Measurements from ENCODE around the gene CACNA2D3.

The CACNA2D3 gene

DNA sequence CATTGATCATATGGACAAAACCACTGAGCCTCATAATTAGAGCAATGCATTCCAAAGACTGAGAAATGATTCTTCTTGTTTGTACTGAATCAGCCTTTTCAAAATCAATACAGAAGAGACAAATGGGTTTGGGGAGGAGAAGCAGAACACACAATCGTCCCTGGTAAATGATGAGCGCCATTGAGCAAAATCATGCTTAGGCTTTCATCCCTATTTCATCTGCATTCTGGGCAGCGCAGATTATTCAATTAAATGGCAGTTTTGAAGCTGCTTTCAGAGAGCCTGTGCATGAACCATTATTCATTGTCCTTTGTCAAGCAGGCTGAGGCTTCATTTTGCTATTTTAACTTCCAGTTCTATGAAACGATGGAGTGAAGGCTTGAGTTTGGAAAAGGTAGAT is 371.9 kb downstream of the CACNA2D3 start:
- DNase-seq = no peak

DNA sequence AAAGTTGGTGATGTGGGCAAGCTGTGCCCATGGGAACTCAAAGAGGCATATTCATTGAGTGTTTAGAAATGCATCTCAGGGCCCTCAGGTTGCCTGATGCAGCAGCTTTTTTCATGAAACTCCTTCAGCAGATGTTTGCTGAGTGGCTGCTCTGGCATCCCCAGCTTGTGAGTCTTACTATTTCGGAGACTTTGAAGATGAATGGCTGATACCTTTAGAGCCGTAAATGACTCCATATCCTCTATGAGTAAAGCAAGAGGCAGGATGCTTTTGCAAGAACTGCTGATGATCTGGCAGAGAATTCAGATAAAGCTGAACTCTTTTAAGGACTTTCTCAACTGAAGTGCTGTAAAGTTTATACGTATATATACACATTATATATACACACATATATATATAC is 384.3 kb downstream of the CACNA2D3 start:
- DNase-seq = no peak

DNA sequence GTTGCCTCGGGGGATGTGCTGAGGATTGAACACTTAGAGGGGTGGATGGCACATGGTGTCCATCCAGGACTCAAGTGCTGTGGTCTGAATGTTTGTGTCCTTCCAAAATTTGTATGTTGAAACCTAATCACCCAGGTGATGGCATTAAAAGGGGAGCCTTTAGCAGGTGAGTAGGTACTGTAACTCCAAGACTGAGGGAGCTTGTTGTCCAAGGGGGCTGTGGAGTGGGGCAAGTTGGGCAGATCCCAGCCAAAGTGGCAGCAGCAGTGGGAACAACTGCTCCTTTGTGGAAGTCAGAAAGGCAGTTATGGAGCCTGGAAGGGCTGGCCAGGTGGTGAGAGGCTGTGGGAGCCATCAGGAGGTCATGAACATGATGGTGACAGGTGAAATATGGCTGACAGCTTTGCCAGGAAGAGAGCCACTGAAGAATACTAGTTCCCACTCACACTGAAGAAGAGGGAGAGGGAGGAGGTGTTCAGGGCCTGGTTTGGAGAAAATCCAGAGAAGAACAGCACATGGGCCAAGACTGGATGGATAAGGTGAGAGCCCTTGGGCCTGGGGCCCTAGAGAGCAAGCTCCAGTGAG is 385.6 kb downstream of the CACNA2D3 start:
- no peak for DNase-seq

DNA sequence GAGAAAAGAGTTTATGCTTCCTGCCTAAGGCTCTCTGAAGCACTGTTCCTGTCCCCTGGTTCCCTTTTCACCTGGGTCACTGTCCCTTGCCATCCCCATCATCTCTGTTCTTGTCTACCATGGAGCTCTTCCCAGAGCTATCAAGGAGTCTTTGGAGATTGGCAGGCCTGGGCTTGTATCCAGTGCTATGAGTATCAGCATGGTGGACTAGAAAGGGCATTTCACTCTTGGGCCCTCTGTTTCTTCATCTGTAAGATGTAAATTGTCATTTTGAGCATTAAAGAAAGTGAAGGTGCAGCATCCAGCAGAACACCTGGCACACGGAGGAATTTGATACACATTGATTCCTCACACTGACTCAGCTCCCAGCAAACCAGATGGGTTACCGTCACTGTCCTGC is 388.2 kb downstream of the CACNA2D3 start:
- no peak for DNase-seq

DNA sequence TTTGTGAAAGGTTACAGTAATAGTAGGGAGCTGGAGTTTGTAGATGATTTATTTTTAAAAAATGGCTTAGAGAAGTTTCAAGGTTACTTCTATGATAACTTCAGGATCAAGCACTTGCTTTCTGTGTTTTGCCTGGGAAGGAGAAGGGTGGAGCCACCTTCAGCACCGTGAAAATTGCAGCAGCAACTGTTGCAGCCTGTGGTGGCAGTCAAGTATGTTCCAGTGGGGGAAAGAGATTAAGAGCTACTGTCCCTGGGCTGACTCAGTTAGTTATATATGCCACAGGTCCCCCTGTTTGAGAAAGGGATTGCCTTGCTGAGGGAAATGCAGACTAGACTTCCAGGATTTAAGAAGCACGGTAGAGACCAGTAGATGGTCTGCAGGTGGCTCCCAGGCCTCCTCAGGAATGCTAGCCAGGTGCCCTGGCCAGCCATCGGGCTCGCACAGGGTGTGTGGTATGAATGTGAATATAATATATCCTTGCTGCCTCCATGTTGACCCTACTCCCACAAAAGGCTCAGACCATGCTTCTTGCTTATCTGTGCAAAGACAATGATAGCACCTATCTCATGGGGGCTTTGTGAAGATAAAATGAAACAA is 389.5 kb downstream of the CACNA2D3 start:
- DNase-seq = no peak

DNA sequence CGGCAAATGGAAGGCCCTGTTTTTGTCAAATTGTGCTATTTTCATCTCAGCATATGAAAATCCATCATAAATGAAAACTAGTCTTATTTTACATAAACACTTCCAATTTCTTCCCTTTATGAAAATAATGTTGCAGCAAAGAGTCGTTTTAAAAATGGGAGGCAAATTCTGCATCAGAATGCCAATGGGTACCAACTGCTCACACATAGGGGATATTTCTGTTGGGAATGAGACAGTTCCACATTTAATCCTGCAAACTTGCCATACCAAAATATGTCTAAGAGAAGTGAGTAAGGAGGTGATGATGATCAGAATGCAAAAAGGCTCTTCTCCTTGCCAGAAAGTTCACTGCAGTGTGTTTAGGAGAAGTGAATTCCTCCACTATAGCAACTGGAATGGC is 391.7 kb downstream of the CACNA2D3 start:
- DNase-seq = no peak

DNA sequence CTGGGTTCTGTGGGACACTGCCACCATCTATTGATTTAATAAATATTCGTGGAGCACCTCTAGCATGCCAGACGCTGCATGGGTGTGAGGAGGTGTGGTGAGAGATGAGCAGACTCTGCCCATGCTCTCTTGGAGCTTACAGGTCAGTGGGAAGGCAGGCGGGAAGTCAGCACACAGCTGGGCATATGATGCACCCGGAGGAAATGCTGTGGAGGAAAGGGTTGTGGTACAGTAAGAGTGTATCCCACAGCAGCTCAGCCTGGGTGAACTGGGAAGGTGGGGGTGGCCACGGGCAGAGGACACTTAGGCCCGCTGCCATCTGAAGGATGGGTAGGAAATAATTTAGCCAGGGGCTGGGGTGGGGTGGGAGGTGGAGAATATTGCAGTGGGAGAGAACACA is 392.1 kb downstream of the CACNA2D3 start:
- DNase-seq = no peak

DNA sequence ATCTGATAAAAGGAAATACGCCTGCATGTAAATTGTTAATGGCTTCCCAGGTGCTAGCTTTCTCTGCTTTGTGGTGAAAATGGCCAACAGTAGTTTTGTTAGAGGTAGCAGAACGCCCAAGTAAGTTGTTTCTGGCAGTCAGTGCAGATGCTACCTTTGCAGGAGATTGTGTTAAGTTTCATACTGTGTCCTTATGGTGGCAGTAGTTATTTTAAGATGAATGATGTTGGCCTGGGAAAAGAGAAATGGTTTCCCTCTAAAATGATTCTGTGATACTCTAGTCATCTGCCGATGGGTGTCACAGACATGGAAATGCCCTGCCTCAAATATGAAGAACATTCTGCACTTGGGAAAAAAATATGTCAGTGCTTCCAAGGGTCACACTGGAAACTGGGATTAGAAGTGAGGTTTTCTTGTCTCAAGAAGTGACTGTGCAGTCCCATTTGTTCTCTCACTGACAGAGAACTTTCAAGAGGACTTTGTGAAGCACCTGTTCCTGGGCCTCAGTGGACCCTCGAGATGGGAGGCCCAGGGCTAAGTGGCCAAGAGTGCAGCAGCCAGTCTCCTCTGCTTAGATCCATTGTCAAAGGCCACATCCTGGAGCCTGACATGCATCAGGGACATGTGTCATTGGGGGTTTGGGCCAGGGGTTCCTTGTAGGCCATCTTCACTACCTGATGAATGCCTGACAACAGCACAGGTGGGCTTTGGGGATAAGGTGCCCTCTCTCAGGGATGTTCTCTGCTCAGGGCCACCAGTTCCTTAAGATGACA is 393.3 kb downstream of the CACNA2D3 start:
- no peak for DNase-seq

DNA sequence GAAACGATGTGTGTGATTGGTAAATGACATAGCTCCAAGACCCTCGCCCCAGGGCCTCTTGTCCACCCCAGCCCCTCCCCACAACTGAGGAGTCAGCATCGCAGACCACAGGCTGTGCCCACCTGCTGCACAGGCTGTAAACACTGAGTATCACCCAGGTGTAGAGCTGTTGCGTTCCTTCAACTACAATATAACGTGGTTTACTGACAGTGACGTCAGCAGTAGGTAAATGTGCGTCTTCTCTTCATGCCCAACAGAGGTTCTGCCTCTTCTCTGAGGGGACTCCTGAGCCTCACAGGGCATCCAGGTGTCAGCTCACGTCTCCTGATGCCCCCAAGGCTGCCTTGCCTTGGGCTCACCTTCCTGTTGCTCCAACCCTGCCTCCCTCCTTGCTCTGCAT is 395.1 kb downstream of the CACNA2D3 start:
- no peak for DNase-seq

DNA sequence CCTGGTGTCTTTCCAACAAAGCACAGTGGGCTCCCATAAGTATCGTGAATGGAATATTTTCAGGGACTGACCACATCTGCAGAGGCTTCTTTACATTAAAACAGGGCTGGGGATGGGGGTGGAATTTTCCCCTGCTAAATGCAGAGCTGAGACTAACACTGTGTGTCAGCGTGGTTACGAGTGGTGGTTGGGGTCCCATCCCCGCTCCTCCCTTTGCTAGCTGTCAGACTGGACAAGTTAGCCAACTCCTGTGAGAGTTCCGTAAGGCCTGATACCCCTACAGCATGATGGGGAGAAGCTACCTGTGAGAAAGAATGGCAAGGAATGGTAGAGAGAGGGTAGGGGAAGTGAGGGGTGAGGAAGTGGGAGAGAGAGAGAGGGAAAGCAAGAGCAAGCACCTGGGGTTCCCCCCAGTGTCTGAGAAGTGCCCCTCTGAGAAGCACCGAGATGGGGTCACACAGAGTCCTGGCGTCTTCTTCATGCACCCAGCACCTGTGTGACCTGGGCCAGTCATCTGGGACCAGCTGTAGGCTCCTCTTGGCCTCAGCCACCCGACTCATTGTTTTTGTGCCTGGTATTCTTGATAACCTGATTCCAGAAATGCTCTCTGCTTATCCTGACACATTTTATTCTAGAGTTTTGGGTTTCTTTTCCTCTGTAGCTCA is 395.8 kb downstream of the CACNA2D3 start:
- no peak for DNase-seq

DNA sequence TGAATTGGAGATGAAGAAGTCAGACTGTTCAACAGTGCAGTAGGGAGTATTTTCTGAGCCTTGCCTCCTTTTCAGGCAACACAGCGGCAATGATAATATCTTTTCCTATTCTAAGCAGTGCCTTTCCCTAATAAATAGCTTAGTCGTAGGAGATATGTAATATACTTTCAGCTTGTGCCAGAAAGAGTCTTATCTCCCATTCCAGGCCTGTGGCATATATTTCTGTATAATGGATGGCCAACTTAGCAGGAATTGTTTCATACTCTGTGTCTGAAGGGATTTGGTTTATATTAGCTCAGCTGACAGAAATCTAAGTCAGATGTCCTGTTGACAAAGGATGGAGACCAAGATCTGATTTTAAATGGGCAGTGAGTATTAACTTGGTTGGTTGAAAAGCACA is 397.1 kb downstream of the CACNA2D3 start:
- DNase-seq = no peak

DNA sequence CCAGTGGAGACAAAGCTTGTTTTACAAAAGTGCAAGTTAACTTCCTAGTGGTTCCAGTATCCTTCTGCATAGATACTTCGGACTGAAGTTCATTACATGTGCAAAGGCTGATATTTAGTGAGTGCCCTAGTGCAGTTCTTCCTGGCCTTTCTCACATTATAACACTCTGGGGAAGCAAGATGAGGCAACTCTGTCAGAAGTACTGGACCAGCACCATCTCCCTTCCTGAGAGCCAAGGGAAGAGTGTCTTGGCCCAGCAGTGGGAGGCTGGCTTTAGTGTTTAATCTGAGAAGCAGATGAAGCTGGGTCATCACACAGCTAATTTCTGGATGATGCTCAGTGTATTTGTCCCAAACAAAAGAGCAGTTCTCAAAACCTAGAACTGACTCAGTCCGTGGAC is 397.7 kb downstream of the CACNA2D3 start:
- DNase-seq = no peak

DNA sequence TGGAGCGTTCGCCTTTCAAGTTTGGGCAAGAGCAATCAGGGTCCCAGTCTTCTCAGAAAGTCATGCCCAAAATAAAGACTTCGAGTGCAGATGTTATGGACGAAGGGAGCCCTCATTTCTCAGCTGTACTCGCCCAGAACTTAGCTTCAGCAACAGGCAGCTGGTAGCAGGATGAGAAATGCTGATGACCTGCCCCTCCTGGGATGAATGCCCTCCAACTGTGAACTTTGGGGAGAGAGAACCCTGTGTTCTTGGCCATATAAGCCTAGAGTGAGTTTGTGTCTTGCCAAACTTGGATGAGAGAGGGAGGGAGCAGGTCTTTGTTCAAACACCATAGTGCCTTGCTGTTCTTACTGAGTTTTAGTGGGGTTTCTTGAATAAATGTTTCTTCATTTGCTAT is 405.2 kb downstream of the CACNA2D3 start:
- no peak for DNase-seq

DNA sequence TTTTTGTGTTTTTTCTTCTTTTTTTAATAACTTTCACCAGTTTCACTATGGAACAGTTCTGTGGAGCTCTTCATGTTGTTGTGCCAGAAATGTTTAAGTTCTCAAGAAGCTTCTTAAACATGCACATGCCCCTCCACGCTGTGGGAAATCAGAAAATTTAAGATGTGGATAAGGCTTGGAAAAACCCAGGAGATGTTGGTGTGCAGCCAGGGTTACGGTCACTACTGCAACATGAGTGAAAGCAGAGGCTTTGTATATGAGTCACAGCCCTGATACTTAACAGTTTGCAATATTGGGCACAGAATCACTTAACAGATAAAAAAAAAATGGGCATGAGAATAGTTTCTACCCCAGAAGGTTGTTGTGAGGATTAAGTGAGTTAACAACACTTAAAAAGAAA is 405.6 kb downstream of the CACNA2D3 start:
- DNase-seq = no peak

DNA sequence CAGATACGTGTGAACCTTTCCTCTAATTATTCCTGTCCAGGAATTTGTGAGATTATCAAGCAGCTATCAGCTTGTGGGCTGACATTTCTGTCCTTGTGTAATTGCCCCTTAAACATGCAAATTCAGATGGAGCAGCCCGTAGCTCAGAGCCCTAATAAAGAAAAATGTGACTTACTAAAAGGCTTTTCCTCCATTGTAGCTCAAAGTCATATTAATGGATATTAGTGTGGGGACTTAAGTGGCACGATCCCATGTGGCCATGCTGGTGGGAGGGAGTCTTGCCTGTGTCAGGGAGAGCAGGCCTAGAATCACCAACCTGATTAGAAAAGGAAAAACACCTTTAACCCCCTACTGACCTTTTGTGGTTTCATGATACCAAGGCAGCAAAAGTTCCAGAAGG is 406.3 kb downstream of the CACNA2D3 start:
- no peak for DNase-seq

DNA sequence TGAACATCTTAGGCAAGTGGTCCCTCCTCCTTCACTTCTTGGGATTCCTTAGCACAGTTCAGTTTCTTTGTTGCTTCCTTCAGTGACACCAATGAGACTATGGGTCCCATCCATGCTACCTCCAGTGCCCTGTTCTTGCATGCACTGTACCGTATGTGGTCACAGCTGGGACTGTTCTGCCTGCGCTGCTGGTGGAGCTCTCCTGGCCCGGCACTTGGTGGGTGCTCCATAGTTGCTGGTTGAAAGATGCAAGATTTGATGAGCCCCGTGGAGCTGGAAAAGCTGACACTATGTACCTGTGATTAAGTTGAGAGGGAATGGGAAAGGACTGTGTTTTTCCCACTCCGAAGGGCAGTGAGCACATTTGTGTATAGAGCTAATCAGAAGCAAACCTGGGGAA is 407.7 kb downstream of the CACNA2D3 start:
- DNase-seq = no peak

DNA sequence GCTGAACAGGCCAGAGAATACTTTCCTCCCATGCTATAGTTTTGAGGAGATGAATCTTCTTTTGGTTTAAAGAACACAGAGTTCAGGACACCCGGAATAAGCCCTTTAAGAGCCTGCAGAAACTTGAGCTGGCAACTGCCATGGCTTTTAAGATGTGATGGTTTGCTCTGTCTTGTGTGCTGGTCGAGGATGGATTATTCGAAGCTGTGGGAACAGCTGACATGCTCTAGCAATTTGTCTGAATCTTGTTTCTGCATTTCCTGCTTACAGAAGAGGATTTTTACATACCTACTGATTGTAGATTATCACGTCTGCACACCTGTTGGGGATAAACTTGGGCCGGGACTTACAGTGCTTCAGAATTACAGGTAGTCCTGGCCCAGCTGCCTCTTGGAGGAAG is 408.6 kb downstream of the CACNA2D3 start:
- DNase-seq = no peak

DNA sequence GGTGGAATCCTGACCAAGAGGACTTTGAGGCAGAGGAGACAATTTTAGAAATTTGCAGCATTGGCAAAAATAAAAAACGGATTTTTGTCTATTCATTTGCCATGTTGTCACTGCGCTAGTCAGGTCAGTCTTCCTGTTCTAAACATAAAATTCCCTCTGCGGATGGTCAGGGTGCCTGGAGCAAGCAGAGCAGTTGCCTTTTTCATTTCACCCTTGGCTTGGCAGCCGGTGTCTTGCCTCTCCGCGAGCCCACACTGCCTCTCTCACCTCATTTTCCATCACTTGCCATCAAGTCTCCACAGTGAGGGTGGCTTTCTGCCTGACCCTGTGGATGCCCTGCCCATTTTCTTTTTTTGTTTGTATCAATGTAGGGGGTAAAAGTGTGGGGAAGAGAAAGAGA is 409.4 kb downstream of the CACNA2D3 start:
- no peak for DNase-seq

DNA sequence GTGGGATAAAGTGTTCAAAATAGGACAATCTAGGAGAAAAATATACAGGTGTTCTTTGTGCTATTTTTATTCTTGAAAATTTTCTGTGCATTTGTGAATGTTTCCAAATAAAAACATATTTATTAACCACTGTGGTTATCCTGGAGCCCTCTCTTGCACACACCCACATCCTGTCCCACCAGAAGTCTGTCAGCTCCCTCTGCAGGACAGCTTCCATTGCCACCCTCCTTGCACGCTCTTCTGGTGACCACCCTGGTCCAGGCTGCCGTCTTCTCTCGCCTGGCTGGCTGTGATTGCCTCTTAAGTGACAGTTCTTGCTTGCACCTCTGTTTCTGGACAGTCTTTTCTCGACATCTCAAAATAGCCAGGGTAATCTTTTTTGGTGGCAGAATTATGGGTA is 411.5 kb downstream of the CACNA2D3 start:
- no peak for DNase-seq

DNA sequence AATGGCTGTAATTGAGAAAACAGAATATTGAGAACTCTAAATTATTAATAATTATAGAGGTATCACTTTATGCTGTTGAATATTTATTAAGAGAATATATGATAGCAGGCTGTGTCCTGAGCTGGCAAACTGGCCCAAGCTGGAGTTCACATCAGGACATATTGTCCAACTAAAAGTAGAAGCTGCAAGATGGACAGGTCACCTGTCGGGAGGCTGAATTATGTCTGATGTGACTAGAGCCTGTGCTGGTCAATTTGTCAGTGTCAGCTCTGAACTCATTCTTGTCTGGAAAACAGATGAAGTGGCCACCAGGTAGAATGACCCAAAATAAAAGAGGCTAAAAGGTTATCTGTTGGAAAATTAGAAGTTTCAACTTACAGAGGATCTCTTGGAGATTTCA is 413.3 kb downstream of the CACNA2D3 start:
- no peak for DNase-seq

DNA sequence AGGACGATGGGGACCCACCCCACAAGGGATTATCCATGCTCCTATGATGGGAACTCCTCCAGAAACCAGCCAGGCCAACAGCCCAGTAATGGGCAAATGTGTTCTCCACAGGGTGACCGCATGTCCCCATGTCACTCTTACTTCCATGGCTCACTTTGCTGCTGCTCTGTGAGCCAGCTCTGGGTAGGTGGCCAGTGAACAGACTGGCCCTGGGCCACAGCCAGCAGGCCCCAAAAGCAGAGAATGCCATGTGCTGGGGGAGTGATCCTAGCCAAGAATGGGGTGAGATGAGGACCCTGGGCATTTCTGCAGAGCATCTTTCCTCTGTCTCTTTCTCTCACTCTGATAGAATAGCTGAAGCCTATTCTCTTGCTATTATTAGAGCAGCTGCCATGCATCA is 414.1 kb downstream of the CACNA2D3 start:
- no peak for DNase-seq

DNA sequence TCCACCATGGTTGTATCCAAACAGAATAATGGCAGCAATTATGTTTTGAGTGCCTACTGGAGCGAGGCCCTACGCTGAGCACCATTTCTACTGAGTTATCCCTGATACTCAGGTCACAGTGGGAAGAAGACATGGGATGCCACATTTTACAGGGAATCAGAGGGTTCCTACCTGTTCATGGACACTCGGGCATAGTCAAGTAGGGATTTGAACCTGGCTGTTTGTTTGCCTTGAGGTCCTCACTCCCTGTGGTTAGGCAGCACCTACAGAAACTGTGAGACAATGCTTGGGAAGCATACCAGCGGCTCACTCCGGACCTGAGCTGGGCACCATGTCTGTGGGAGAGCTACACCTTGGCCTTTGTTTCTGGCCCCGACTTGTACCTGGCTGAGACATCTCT is 415.2 kb downstream of the CACNA2D3 start:
- no peak for DNase-seq

DNA sequence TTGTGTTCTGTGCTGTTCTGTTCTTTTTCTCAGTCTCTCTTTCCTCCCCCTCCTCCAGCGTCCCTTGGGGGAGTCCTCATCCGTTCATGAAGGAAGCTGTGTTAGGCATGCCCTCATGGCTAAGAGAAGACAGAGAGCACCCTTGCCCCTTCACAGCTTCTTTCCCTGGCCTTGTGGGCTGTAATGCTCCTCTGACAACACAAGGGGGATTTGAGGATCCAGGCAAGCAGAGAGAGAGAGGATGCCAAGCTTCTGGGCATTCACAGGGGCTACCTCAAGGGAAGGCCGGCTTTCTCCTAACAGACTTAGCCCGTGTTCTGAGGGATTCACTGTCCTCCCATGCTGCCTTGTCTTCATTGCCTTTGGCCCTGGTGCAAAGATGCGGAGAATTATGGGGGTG is 416.0 kb downstream of the CACNA2D3 start:
- DNase-seq = no peak

DNA sequence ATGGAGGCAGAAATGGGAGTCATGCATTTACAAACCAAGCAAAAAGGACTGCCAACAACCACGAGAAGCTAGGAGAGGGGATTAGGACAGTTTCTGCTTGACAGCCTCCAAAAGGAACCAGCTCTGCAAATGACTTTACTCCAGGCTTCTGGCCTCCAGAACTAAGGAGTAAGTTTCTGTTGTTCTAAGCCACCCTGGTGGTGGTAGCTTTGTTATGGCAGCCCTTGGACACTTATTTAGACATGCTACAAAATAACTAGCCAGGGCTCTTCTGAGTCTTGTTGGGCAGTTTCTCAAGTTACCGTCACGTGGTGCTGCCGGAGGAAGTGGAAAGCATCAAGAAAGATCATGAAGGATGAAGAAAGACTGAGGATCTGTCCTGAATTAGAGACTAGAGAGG is 419.0 kb downstream of the CACNA2D3 start:
- no peak for DNase-seq
